ENCODE measurements around the gene CLDN9. TPM values are rescaled to one million over a fixed set of nuclear protein-coding genes. Genes with fewer than 3 reads are reported as not detected.
A peak's percentile ranks its signal among the peaks of the same experiment; 100 is the strongest.

CLDN9 gene
- total and polyA plus RNA-seq, 2 experiments from 2014 or later = 0.09 TPM; not detected in 1

GRCh38 chr16:3030222-3031212 lies 17.8 kb downstream of the CLDN9 start:
- DNase-seq = no peak
- Histone ChIP-seq H3K4me2 (ENCODE audit: unreplicated experiment) (no peak overlapping the region), H3K27ac (no peak overlapping the region)

GRCh38 chr16:3032624-3033023 lies 19.9 kb downstream of the CLDN9 start:
- Histone ChIP-seq H4K20me1 (ENCODE audit: insufficient read depth) (no peaks in the 10 kb centered on the region), H3F3A (ENCODE audit: insufficient read depth) (0 out of 2 replicates have a peak, but pooled peaks cover 7% of the 10 kb centered on the region), H3K9me3 (ENCODE audit: low read depth) (no peaks in the 10 kb centered on the region), H3K36me3 (ENCODE audit: low read depth) (no peaks in the 10 kb centered on the region), H3K27ac (no peak overlapping the region), H2AFZ (no peak overlapping the region), H3K4me1 (ENCODE audit: insufficient read depth) (no peaks in the 10 kb centered on the region), H3K9me2 (ENCODE audit: insufficient read depth) (no peaks in the 10 kb centered on the region), H3K4me3 (no peak overlapping the region), H3K4me2 (ENCODE audit: unreplicated experiment) (no peak overlapping the region), H3K27me3 (replicated peaks; ENCODE audit: insufficient read depth) (peaks cover 32% of the 10 kb centered on the region), H3K9ac (no peak overlapping the region), H3K79me2 (ENCODE audit: insufficient read depth) (no peaks in the 10 kb centered on the region)
- TF ChIP-seq EZH2 (IDR thresholded peaks at IDR 0.05; ENCODE audit: insufficient read depth, poor library complexity, severe bottlenecking) (no peak), EZH2phosphoT487 (IDR thresholded peaks at IDR 0.05; ENCODE audit: insufficient read depth, low read depth) (no peak)
- in situ Hi-C loops (cut with MboI) = no loop called here
- DNase-seq = no peak
- 47 to 52% methylated on average over 6 to 7 of the region's 7 CpGs for WGBS, 2 experiments (ENCODE audit: low coverage in 1 of 2, low lambda C conversion rate in 2 of 2, missing lambda C conversion rate in 2 of 2)

More at GRCh38 chr16:3030222-3031212, 17.8 kb downstream of the CLDN9 start:
- WGBS, 2 experiments (ENCODE audit: low coverage in 1 of 2, low lambda C conversion rate in 2 of 2, missing lambda C conversion rate in 2 of 2) = 80 to 82% methylated on average over 27 to 33 of the region's 33 CpGs
- no peaks in the 10 kb centered on the region for H3K79me2 ChIP-seq (ENCODE audit: insufficient read depth)
- TF ChIP-seq EZH2 (IDR thresholded peaks at IDR 0.05; ENCODE audit: insufficient read depth, poor library complexity, severe bottlenecking) (no peak), EZH2phosphoT487 (IDR thresholded peaks at IDR 0.05; ENCODE audit: insufficient read depth, low read depth) (no peak)
- no peaks in the 10 kb centered on the region for H3K9me3 ChIP-seq (ENCODE audit: low read depth)
- H3K4me1 ChIP-seq (ENCODE audit: insufficient read depth) = no peaks in the 10 kb centered on the region
- H3K9ac ChIP-seq = no peak overlapping the region
- H3F3A ChIP-seq (ENCODE audit: insufficient read depth) = 0 out of 2 replicates have a peak, but pooled peaks cover 7% of the 10 kb centered on the region
- H3K27me3 ChIP-seq (replicated peaks; ENCODE audit: insufficient read depth) = peaks cover 11% of the 10 kb centered on the region
- in situ Hi-C loops (cut with MboI) = no loop called here
- H3K9me2 ChIP-seq (ENCODE audit: insufficient read depth) = no peaks in the 10 kb centered on the region
- no peak overlapping the region for H2AFZ ChIP-seq
- no peaks in the 10 kb centered on the region; the same call in 1 of the 2 replicates for H3K36me3 ChIP-seq (ENCODE audit: low read depth)
- H4K20me1 ChIP-seq (ENCODE audit: insufficient read depth) = no peaks in the 10 kb centered on the region
- no peak overlapping the region for H3K4me3 ChIP-seq

GRCh38 chr16:3035289-3035971 lies 22.7 kb downstream of the CLDN9 start:
- Histone ChIP-seq H3K4me1 (ENCODE audit: insufficient read depth) (no peaks in the 10 kb centered on the region), H4K20me1 (ENCODE audit: insufficient read depth) (no peaks in the 10 kb centered on the region), H3K4me2 (ENCODE audit: unreplicated experiment) (no peak overlapping the region), H3K4me3 (no peak overlapping the region), H3F3A (ENCODE audit: insufficient read depth) (no peaks in the 10 kb centered on the region), H3K9me2 (ENCODE audit: insufficient read depth) (no peaks in the 10 kb centered on the region), H3K27me3 (replicated peaks; ENCODE audit: insufficient read depth) (peaks cover 42% of the 10 kb centered on the region), H3K79me2 (ENCODE audit: insufficient read depth) (no peaks in the 10 kb centered on the region), H3K27ac (no peak overlapping the region), H3K9ac (no peak overlapping the region), H3K9me3 (ENCODE audit: low read depth) (no peaks in the 10 kb centered on the region), H3K36me3 (ENCODE audit: low read depth) (no peaks in the 10 kb centered on the region), H2AFZ (no peak overlapping the region)
- TF ChIP-seq EZH2 (IDR thresholded peaks at IDR 0.05; ENCODE audit: insufficient read depth, poor library complexity, severe bottlenecking) = peak; percentile 39
- no peak for TF ChIP-seq EZH2phosphoT487 (IDR thresholded peaks at IDR 0.05; ENCODE audit: insufficient read depth, low read depth)
- in situ Hi-C loops (cut with MboI) = no loop called here
- no peak for DNase-seq
- WGBS, 2 experiments (ENCODE audit: low coverage in 1 of 2, low lambda C conversion rate in 2 of 2, missing lambda C conversion rate in 2 of 2) = 43 to 45% methylated on average over 19 of the region's 19 CpGs

GRCh38 chr16:3035972-3036725 lies 23.4 kb downstream of the CLDN9 start:
- no peak for DNase-seq
- 2 to 4% methylated on average over 23 to 40 of the region's 40 CpGs for WGBS, 2 experiments (ENCODE audit: low coverage in 1 of 2, low lambda C conversion rate in 2 of 2, missing lambda C conversion rate in 2 of 2)
- peaks cover 42% of the 10 kb centered on the region for H3K27me3 ChIP-seq (replicated peaks; ENCODE audit: insufficient read depth)

More at GRCh38 chr16:3035972-3036725, 23.4 kb downstream of the CLDN9 start:
- Histone ChIP-seq H3K4me1 (ENCODE audit: insufficient read depth) (no peaks in the 10 kb centered on the region), H3K27ac (no peak overlapping the region), H4K20me1 (ENCODE audit: insufficient read depth) (no peaks in the 10 kb centered on the region), H3F3A (ENCODE audit: insufficient read depth) (no peaks in the 10 kb centered on the region), H2AFZ (no peak overlapping the region), H3K79me2 (ENCODE audit: insufficient read depth) (no peaks in the 10 kb centered on the region), H3K36me3 (ENCODE audit: low read depth) (no peaks in the 10 kb centered on the region), H3K9ac (no peak overlapping the region), H3K9me3 (ENCODE audit: low read depth) (no peaks in the 10 kb centered on the region), H3K9me2 (ENCODE audit: insufficient read depth) (no peaks in the 10 kb centered on the region), H3K4me2 (ENCODE audit: unreplicated experiment) (no peak overlapping the region), H3K4me3 (no peak overlapping the region)
- in situ Hi-C loops (cut with MboI) = no loop called here
- TF ChIP-seq EZH2phosphoT487 (IDR thresholded peaks at IDR 0.05; ENCODE audit: insufficient read depth, low read depth) = peak; percentile 21; the same call in 1 of the 2 replicates
- TF ChIP-seq EZH2 (IDR thresholded peaks at IDR 0.05; ENCODE audit: insufficient read depth, poor library complexity, severe bottlenecking) = no peak

All from GM23248 (cell line).